Measurements from ENCODE around the gene CEACAM7. TPM values are rescaled to one million over a fixed set of nuclear protein-coding genes. Genes with fewer than 3 reads are reported as not detected.

The CEACAM7 gene
- total RNA-seq, 2 donors from 2014 or later = 0.52 to 0.99 TPM

GRCh38 chr19:41701401-41702075, 13.5 kb upstream of the CEACAM7 start:
- TF ChIP-seq, protein P1, sequence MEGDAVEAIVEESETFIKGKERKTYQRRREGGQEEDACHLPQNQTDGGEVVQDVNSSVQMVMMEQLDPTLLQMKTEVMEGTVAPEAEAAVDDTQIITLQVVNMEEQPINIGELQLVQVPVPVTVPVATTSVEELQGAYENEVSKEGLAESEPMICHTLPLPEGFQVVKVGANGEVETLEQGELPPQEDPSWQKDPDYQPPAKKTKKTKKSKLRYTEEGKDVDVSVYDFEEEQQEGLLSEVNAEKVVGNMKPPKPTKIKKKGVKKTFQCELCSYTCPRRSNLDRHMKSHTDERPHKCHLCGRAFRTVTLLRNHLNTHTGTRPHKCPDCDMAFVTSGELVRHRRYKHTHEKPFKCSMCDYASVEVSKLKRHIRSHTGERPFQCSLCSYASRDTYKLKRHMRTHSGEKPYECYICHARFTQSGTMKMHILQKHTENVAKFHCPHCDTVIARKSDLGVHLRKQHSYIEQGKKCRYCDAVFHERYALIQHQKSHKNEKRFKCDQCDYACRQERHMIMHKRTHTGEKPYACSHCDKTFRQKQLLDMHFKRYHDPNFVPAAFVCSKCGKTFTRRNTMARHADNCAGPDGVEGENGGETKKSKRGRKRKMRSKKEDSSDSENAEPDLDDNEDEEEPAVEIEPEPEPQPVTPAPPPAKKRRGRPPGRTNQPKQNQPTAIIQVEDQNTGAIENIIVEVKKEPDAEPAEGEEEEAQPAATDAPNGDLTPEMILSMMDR (IDR thresholded peaks at IDR 0.05) = peak in 5 of 7 experiments; percentile 23 to 48 (median 33)
- no peak for TF ChIP-seq POLR2A (IDR thresholded peaks at IDR 0.05)
- ATAC-seq (no peak), DNase-seq (peak in 3 of 4 donors; percentile 21 to 29 (median 28))
- Histone ChIP-seq H3K4me3 (no peak overlapping the region), H3K27me3 (no peaks in the 10 kb centered on the region), H3K27ac (peak overlapping the region in 3 of 4 donors; percentile 7 to 85 (median 80)), H3K4me1 (peaks cover 47% of the 10 kb centered on the region), H3K36me3 (replicated peaks in 1 of 2; ENCODE audit: insufficient read depth in 1 of 2, low read depth in 2 of 2) (no peaks in the 10 kb centered on the region), H3K9me3 (no peaks in the 10 kb centered on the region)
- 26 to 31% methylated on average over 6 to 10 of the region's 10 CpGs for WGBS, 2 donors
- intact Hi-C loops (cut with DNase I) = no loop called here

- Histone ChIP-seq H3K9me3 (no peaks in the 10 kb centered on the region), H3K4me1 (peaks cover 52% of the 10 kb centered on the region), H3K27me3 (no peaks in the 10 kb centered on the region), H3K27ac (peak overlapping the region in 3 of 4 donors; percentile 74 to 85 (median 80)), H3K4me3 (no peak overlapping the region), H3K36me3 (replicated peaks in 1 of 2; ENCODE audit: insufficient read depth in 1 of 2, low read depth in 2 of 2) (no peaks in the 10 kb centered on the region)
- no peak for ATAC-seq
- DNase-seq = no peak
- 69 to 71% methylated on average over 13 of the region's 13 CpGs for WGBS, 2 donors
- intact Hi-C loops (cut with DNase I) = no loop called here
- TF ChIP-seq, protein P1 (IDR thresholded peaks at IDR 0.05) = no peak
- no peak for TF ChIP-seq POLR2A (IDR thresholded peaks at IDR 0.05)
Observed at GRCh38 chr19:41700381-41701195, 12.5 kb upstream of the CEACAM7 start.

DNA sequence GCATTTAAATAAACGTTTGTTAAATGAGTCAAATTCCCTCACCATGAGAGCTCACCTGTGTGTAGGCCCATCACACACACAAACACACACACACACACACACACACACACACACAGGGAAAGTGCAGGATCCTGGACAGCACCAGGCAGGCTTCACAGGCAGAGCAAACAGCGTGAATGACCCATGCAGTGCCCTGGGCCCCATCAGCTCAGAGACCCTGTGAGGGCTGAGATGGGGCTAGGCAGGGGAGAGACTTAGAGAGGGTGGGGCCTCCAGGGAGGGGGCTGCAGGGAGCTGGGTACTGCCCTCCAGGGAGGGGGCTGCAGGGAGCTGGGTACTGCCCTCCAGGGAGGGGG, 11.9 kb upstream of the CEACAM7 start:
- Histone ChIP-seq H3K27me3 (no peaks in the 10 kb centered on the region), H3K27ac (peak overlapping the region; percentile 69 to 85 (median 77)), H3K4me1 (peaks cover 53% of the 10 kb centered on the region), H3K4me3 (no peak overlapping the region), H3K36me3 (replicated peaks in 1 of 2; ENCODE audit: insufficient read depth in 1 of 2, low read depth in 2 of 2) (no peaks in the 10 kb centered on the region), H3K9me3 (no peaks in the 10 kb centered on the region)
- 38 to 53% methylated on average over 2 of the region's 2 CpGs for whole genome bisulfite sequencing, 2 donors
- intact Hi-C loops (cut with DNase I) = no loop called here
- TF ChIP-seq, protein P1 (IDR thresholded peaks at IDR 0.05) = no peak
- no peak for TF ChIP-seq POLR2A (IDR thresholded peaks at IDR 0.05)
- no peak for DNase-seq
- no peak for ATAC-seq

DNA sequence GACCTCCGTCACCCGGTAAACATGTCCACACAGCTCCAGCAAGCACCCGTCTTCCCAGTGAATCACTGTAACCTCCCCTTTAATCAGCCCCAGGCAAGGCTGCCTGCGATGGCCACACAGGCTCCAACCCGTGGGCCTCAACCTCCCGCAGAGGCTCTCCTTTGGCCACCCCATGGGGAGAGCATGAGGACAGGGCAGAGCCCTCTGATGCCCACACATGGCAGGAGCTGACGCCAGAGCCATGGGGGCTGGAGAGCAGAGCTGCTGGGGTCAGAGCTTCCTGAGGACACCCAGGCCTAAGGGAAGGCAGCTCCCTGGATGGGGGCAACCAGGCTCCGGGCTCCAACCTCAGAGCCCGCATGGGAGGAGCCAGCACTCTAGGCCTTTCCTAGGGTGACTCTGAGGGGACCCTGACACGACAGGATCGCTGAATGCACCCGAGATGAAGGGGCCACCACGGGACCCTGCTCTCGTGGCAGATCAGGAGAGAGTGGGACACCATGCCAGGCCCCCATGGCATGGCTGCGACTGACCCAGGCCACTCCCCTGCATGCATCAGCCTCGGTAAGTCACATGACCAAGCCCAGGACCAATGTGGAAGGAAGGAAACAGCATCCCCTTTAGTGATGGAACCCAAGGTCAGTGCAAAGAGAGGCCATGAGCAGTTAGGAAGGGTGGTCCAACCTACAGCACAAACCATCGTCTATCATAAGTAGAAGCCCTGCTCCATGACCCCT, 11.3 kb upstream of the CEACAM7 start:
- 59 to 69% methylated on average over 6 to 17 of the region's 17 CpGs for WGBS, 2 donors
- Histone ChIP-seq H3K27me3 (no peaks in the 10 kb centered on the region), H3K4me1 (peaks cover 53% of the 10 kb centered on the region), H3K27ac (peak overlapping the region; percentile 69 to 85 (median 77)), H3K36me3 (replicated peaks in 1 of 2; ENCODE audit: insufficient read depth in 1 of 2, low read depth in 2 of 2) (no peaks in the 10 kb centered on the region), H3K4me3 (no peak overlapping the region), H3K9me3 (no peaks in the 10 kb centered on the region)
- TF ChIP-seq, protein P1 (IDR thresholded peaks at IDR 0.05) = no peak
- peak in 2 of 3 donors; percentile 14 to 32 for TF ChIP-seq POLR2A (IDR thresholded peaks at IDR 0.05)
- intact Hi-C loops (cut with DNase I) = no loop called here
- ATAC-seq (peak; percentile 65), DNase-seq (peak; percentile 25 to 41 (median 29))
